Right lobe of liver (tissue), 4 donors: ENCODE results near the gene UBC.

Experiments used
- POLR2A ChIP-seq: fragments of 450-650 bp; IDR thresholded peaks from one replicate; pipeline ENCODE4 v1.6.1; 2017; ENCODE audit warnings: antibody characterized with exemption, mild to moderate bottlenecking
- TF ChIP-seq, protein P1 (sequence below), 4 donors: fragments of 200-600 bp in 3 of 4; fragments of 450-650 bp in 1 of 4; IDR thresholded peaks; one replicate each; pipeline versions ENCODE4 v1.5.1 to v1.8.0; 2016 to 2022; ENCODE audit warnings: antibody characterized with exemption in 4 of 4, mild to moderate bottlenecking in 2 of 4
- donor health status: DM: no; HTN: no; CAD: no.
- donor health status: DM: no; HTN: no; CAD: no.
- donor health status: DM: no; HTN: yes; CAD: no.

DNA sequence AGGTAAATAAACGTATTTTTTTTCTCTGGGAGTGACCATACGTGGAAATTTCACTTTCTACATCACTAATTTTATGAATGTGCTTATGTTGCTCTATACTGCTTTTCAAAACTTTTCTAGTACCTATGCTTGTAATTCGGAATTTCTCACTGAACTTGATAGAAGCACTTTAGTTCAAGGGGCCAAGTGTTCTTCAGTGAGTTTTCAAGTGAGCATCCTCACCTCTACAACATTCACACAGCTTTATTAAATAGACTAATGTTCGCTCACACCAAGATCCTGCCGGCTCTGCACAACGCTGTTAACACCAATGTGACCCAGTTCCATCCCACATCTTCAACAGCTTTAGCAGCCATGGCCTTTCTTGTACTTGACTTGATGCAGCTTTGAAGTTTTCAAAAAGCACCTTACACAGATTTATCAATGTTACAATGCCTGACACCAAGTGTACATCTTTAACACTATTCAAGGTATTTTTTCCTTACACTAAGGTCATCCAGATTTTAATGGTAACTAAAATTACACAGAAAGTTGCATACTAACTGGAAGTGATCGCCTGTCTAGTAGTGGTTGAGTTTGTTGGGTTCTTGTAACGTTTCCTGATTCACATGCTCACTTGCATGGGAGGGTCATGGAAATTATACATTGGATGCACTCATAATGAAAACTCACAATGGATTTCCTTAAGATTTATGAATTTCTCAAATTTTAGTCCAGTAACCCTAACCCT is 4.5 kb downstream of the UBC start:
- no peak for TF ChIP-seq POLR2A
- TF ChIP-seq, protein P1, sequence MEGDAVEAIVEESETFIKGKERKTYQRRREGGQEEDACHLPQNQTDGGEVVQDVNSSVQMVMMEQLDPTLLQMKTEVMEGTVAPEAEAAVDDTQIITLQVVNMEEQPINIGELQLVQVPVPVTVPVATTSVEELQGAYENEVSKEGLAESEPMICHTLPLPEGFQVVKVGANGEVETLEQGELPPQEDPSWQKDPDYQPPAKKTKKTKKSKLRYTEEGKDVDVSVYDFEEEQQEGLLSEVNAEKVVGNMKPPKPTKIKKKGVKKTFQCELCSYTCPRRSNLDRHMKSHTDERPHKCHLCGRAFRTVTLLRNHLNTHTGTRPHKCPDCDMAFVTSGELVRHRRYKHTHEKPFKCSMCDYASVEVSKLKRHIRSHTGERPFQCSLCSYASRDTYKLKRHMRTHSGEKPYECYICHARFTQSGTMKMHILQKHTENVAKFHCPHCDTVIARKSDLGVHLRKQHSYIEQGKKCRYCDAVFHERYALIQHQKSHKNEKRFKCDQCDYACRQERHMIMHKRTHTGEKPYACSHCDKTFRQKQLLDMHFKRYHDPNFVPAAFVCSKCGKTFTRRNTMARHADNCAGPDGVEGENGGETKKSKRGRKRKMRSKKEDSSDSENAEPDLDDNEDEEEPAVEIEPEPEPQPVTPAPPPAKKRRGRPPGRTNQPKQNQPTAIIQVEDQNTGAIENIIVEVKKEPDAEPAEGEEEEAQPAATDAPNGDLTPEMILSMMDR (IDR thresholded peaks at IDR 0.05) = no peak
